Activated CD4-positive, alpha-beta memory T cell treated with anti-CD3 and anti-CD28 coated beads for 36 hours (primary cell): ENCODE measurements around the gene FBXW8. TPM values are rescaled to one million over a fixed set of nuclear protein-coding genes. Genes with fewer than 3 reads are reported as not detected.

ENCODE experiments used
- CTCF ChIA-PET: fragments of 350-600 bp; sonication (Branson Sonifier 250); formaldehyde crosslinking; loops from one replicate; lab custom pipeline; 2021; ENCODE audit warnings: antibody characterized with exemption, inconsistent platforms; lab: Charles Lee
- POLR2A ChIA-PET: fragments of 350-600 bp; sonication (Branson Sonifier 250); formaldehyde crosslinking; loops from one replicate; lab custom pipeline; 2021; ENCODE audit warnings: antibody characterized with exemption; lab: Charles Lee
- DNase-seq: peaks from one replicate; pipeline ENCODE4 v3.0.0-alpha.2; 2020
- H3K27ac Mint-ChIP-seq: one replicate; pipeline ENCODE4 v1.8.0; 2021; ENCODE audit warnings: mixed read lengths
- H3K27me3 Mint-ChIP-seq: one replicate; pipeline ENCODE4 v1.8.0; 2021; ENCODE audit warnings: mixed read lengths
- H3K36me3 Mint-ChIP-seq: one replicate; pipeline ENCODE4 v1.8.0; 2021; ENCODE audit warnings: mixed read lengths
- H3K4me1 Mint-ChIP-seq: one replicate; pipeline ENCODE4 v1.8.0; 2021; ENCODE audit warnings: low read depth, mixed read lengths
- H3K4me3 Mint-ChIP-seq: one replicate; pipeline ENCODE4 v1.8.0; 2021; ENCODE audit warnings: mild to moderate bottlenecking, mixed read lengths
- H3K9me3 Mint-ChIP-seq: one replicate; pipeline ENCODE4 v1.8.0; 2021; ENCODE audit warnings: mixed read lengths
- intact Hi-C: fragments of 100-400 bp; cut with micrococcal nuclease; formaldehyde crosslinking; loops from one replicate; pipeline ENCODE4 v1.15.1; 2023
- total RNA-seq, 2 experiments: library from RNA; stranded (reverse); gene quantifications; one replicate each; pipeline ENCODE4 v1.2.3, GENCODE V29; 2021

Gene FBXW8
- total RNA-seq, 2 experiments from 2014 or later, result 5.3 to 5.7 TPM

DNA sequence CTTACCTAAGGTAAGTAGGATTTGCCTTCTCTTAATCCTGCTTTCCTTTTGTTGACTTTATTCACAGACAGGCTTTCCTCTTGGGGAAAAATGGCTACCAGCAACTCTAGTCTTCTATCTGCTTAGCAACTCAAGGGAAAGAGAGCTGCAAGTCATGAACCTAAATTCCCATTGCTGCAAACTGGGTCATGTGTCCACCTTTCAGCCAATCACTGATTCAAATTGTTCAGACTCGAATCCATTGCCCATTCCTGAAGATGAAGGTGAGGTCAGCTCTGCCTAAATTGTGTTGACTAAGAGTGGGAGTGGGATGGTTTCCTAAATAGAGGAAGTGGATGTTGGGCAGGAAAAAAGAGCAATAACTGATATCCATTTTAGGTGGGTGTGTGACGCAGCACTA is 7.7 kb downstream of the FBXW8 start:
- CTCF ChIA-PET, result no interaction called here
- peaks cover 43% of the 10 kb centered on the region for H3K4me1 Mint-ChIP-seq
- peaks cover 2% of the 10 kb centered on the region for H3K27me3 Mint-ChIP-seq

DNA sequence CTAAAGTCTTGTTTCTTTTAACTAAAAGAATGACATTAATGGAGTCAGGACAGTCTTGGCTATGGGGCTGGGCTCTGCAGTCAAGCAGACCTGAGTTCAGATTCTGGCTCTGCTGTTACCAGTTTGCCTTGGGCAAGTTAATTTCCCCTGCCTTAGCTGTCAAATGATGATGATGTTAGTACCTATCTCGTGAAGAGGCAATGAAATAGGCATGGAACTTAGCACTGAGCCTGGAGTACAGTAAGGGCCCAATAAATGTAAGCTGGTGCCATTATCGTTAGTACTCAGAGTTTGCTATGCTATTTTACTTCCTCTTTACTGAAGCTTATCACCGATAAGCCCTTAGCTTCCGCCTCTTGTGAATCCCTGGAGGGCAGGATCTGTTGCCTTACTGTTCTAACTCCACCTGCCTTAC is 8.5 kb downstream of the FBXW8 start:
- ChIA-PET POLR2A (no interaction called here), CTCF (no interaction called here)
- intact Hi-C loops, result no loop called here
- H3K4me3 Mint-ChIP-seq, result no peak overlapping the region
- H3K27me3 Mint-ChIP-seq, result peaks cover 2% of the 10 kb centered on the region
- peaks cover 46% of the 10 kb centered on the region for H3K4me1 Mint-ChIP-seq
- no peaks in the 10 kb centered on the region for H3K9me3 Mint-ChIP-seq
- no peak for DNase-seq
- no peak overlapping the region for H3K27ac Mint-ChIP-seq
- H3K36me3 Mint-ChIP-seq, result peaks cover 16% of the 10 kb centered on the region

More for the DNA sequence above, 7.7 kb downstream of the FBXW8 start:
- no peak overlapping the region for H3K27ac Mint-ChIP-seq
- DNase-seq, result no peak
- peaks cover 16% of the 10 kb centered on the region for H3K36me3 Mint-ChIP-seq
- H3K9me3 Mint-ChIP-seq, result no peaks in the 10 kb centered on the region
- intact Hi-C loops, result no loop called here
- POLR2A ChIA-PET, result no interaction called here
- H3K4me3 Mint-ChIP-seq, result no peak overlapping the region

DNA sequence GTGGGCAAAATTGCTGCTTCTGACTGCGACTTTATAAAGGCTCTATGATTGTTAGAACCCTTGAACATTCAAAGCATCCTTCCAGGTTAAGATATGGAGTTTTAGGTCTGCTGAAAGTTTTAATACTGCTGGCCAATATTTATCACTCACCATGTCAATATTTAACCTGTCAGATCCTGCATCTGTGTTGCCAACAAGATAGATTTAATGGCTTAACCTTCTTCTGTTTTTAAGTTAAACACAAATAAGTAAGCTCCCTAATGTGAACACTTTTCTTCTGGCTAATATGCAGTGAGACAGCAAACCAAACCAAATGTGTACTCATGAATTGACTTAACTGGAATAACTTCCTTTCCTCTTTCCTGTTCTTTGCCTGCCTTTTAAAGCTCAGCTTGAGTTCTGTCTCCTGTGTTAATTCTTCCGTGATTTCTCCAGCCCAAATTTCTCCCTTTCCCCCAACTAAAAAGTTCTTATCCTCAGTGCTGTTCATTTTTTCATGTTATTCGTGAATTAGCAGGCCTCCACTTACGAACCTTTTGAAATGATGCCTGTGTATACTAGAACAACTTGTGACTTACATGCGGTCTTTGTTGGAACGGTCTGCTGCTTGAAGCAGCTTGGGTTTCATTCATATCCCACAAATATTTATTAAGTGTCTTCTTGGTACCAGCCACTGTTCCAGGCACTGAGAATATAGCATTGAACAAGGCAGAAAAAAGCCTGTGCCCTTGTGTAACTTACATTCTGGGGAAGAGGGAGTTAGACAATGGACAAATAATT is 9.1 kb downstream of the FBXW8 start:
- peaks cover 53% of the 10 kb centered on the region for H3K4me1 Mint-ChIP-seq
- intact Hi-C loops, result no loop called here
- CTCF ChIA-PET, result no interaction called here
- no peak overlapping the region for H3K27ac Mint-ChIP-seq
- peaks cover 2% of the 10 kb centered on the region for H3K27me3 Mint-ChIP-seq
- H3K4me3 Mint-ChIP-seq, result no peak overlapping the region
- no peaks in the 10 kb centered on the region for H3K9me3 Mint-ChIP-seq
- POLR2A ChIA-PET, result no interaction called here
- H3K36me3 Mint-ChIP-seq, result peaks cover 15% of the 10 kb centered on the region
- no peak for DNase-seq

DNA sequence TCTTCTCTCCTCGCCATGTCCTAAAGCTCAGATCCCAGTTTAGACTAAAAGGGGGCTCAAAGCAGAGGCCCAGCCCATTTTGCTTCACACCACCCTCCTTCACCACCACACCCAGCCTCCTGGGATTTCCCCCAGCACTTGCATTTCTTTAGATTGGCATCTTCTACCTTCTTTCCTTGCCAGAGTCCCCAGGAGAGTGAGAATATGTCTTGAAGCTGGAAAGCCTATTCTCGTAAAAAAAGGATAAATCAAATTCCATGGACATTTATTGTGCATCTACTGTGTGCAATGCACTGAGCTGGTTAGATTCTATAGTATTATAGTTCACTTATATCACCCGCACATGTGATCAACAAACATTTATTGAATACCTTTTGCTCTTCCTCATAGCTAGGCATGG is 10.2 kb downstream of the FBXW8 start:
- peaks cover 60% of the 10 kb centered on the region for H3K4me1 Mint-ChIP-seq
- H3K27ac Mint-ChIP-seq, result no peak overlapping the region
- H3K27me3 Mint-ChIP-seq, result peaks cover 2% of the 10 kb centered on the region
- ChIA-PET CTCF (no interaction called here), POLR2A (no interaction called here)
- no peaks in the 10 kb centered on the region for H3K9me3 Mint-ChIP-seq
- intact Hi-C loops, result no loop called here
- H3K36me3 Mint-ChIP-seq, result peaks cover 12% of the 10 kb centered on the region
- DNase-seq, result no peak
- no peak overlapping the region for H3K4me3 Mint-ChIP-seq

DNA sequence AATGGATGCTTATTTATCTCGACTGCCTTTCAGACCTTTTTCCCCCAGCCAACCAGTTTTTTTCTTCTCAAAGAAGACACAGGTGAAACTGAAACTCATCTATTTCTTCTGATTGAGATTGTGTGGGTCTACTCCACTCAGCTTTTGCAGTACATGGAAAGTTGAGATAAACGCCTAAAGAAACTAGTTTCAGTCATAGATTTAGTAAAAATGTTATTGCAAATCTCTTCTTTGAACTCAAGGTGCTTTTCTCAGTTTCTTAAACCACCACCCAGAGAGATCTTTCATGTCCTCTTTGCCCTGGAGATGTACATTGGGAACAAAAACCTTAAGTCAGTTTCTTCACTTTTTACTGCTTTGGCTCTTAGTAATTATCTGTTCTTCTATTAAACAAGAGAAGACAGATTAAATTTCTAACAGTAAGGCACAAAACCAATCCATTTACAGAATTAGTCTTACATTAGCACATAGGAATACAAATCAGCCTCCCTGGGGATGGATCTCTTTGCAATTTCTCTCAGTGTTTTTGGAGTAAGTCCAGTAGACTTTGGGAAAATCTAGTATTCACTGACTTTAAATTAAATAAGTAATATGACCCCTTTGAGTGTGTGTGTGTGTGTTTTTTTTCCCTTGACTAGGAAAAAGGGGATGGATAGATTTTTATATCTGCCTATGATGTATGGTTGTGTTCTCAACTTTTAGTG is 11.6 kb downstream of the FBXW8 start:
- Mint-ChIP-seq H3K27me3 (peaks cover 6% of the 10 kb centered on the region), H3K4me3 (no peak overlapping the region), H3K9me3 (no peaks in the 10 kb centered on the region), H3K36me3 (peaks cover 9% of the 10 kb centered on the region), H3K27ac (peak overlapping the region; percentile 36), H3K4me1 (peaks cover 60% of the 10 kb centered on the region)
- ChIA-PET CTCF (no interaction called here), POLR2A (no interaction called here)
- no peak for DNase-seq
- intact Hi-C loops, result loop anchor here (1.0 kb wide), 1 partner anchor 184 kb away; the partner anchor contains the start of genes RNFT2 and SPRING1

DNA sequence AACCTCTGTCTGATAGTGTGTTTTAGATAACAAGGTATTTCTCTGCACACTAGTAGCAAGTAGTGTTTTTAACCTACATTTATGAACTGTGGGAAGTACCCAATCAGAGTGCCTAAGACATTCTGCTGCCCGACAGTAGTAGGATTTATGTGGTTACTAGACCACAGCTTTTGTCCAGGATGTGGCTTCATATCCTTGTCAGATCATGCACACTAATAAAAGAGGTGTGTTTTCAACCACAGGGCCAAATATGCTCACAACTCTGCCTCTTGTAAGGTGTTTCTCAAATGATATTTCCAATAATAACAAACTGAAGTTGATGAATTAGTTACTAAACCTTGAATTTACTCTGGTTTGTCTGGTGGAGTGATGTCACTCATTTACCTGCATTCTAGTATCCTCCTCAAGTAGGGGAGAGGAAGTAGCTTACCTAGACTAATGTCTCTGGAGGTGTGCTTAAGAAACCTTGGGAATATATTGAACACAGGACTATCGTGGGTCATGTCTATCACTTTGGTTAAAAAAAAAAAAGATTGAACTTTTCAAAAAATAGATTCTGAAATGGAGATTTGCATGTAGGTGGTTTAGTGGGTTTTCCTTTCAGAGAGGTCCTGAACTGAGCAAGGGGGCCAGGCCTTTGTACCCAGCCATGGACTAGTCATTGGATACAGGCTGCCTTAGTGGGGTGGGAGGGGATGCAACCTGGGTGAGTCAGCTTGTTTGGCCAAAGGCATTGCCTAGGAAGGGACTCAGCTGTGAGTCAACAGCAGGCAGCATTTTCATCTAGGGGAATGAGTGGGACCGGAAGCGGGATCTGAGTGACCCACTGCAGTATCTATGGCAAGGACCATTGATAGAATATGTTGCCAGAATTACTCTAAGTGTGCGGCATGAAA is 14.1 kb downstream of the FBXW8 start:
- ChIA-PET CTCF (no interaction called here), POLR2A (interaction anchor here (1.1 kb wide), 1 partner anchor 8 kb away, joined by 4 read pairs; no protein-coding TSS in a partner anchor)
- Mint-ChIP-seq H3K27ac (peak overlapping the region; percentile 40), H3K27me3 (peaks cover 6% of the 10 kb centered on the region), H3K9me3 (no peaks in the 10 kb centered on the region), H3K36me3 (peaks cover 18% of the 10 kb centered on the region), H3K4me3 (peak overlapping the region; percentile 10), H3K4me1 (peaks cover 59% of the 10 kb centered on the region)
- intact Hi-C loops, result loop anchor here (1.0 kb wide), 1 partner anchor 35 kb away; no protein-coding TSS in a partner anchor
- peak; percentile 58 for DNase-seq

GRCh38 chr12:116926283-116927243 is 15.8 kb downstream of the FBXW8 start:
- Mint-ChIP-seq H3K4me3 (no peak overlapping the region), H3K4me1 (peaks cover 46% of the 10 kb centered on the region), H3K27me3 (peaks cover 3% of the 10 kb centered on the region), H3K27ac (no peak overlapping the region), H3K36me3 (peaks cover 21% of the 10 kb centered on the region), H3K9me3 (no peaks in the 10 kb centered on the region)
- CTCF ChIA-PET, result no interaction called here
- POLR2A ChIA-PET, result no interaction called here
- intact Hi-C loops, result no loop called here
- DNase-seq, result no peak

- POLR2A ChIA-PET, result no interaction called here
- no peak for DNase-seq
- H3K27me3 Mint-ChIP-seq, result peaks cover 3% of the 10 kb centered on the region
- H3K36me3 Mint-ChIP-seq, result peaks cover 26% of the 10 kb centered on the region
- intact Hi-C loops, result no loop called here
- H3K4me3 Mint-ChIP-seq, result no peak overlapping the region
- no peak overlapping the region for H3K27ac Mint-ChIP-seq
- peaks cover 39% of the 10 kb centered on the region for H3K4me1 Mint-ChIP-seq
- no peaks in the 10 kb centered on the region for H3K9me3 Mint-ChIP-seq
- CTCF ChIA-PET, result no interaction called here
Measured at GRCh38 chr12:116927244-116927940, 16.6 kb downstream of the FBXW8 start.

DNA sequence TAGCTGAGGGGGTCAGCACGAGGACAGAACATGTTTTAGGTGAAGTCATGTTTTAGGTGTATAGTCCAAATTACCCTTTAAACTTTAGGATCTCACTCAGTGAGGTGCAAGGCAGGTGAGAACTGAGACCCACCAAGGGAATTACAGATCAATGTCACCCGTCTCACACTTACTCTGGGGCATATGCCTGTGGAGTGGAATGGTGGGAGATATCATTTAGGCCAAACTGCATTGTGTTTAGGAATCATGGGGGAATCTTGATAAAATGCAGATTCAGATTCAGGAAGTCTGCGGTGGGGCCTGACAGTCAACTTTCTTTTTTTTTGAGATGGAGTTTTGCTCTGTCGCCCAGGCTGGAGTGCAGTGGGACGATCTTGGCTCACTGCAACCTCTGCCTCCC is 17.8 kb downstream of the FBXW8 start:
- H3K36me3 Mint-ChIP-seq, result peaks cover 26% of the 10 kb centered on the region
- no peak for DNase-seq
- H3K9me3 Mint-ChIP-seq, result no peaks in the 10 kb centered on the region
- ChIA-PET CTCF (no interaction called here), POLR2A (no interaction called here)
- H3K27ac Mint-ChIP-seq, result no peak overlapping the region
- peaks cover 3% of the 10 kb centered on the region for H3K27me3 Mint-ChIP-seq
- peaks cover 33% of the 10 kb centered on the region for H3K4me1 Mint-ChIP-seq
- H3K4me3 Mint-ChIP-seq, result no peak overlapping the region
- intact Hi-C loops, result no loop called here

DNA sequence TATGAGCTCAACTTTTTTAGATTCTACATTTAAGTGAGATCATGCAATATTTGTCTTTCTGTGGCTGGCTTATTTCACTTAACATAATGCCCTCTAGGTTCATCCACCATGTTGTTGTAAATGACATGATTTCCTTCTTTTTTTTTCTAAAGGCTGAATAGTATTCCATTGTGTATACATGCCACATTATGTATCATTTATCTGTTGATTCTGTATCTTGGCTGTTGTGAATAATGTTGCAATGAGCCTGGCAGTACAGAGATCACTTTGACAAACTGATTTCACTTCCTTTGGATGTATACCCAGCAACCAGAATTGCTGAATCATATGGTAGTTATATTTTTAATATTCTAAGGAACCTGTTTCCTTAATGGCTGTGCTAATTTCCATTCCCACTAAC is 19.1 kb downstream of the FBXW8 start:
- CTCF ChIA-PET, result no interaction called here
- no peak overlapping the region for H3K4me3 Mint-ChIP-seq
- H3K27ac Mint-ChIP-seq, result no peak overlapping the region
- peaks cover 33% of the 10 kb centered on the region for H3K36me3 Mint-ChIP-seq
- H3K9me3 Mint-ChIP-seq, result no peaks in the 10 kb centered on the region
- POLR2A ChIA-PET, result no interaction called here
- intact Hi-C loops, result no loop called here
- peaks cover 23% of the 10 kb centered on the region for H3K4me1 Mint-ChIP-seq
- H3K27me3 Mint-ChIP-seq, result peaks cover 3% of the 10 kb centered on the region
- DNase-seq, result no peak

DNA sequence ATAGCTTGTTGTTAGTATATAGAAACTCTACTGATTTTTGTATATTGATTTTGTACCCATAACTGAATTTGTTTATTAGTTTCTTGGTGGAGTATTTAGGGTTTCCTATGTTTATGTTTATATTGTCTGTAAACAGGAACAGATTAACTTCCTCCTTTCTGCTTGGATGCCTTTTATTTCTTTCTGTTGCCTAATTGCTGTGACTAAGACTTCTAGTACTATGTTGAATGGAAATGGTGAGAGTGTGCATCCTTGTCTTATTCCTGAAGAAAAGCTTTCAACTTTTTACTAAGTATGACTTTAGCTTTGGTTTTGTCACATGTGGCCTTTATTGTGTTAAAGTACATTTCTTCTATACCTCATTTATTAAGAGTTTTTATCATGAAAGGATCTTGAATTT is 20.9 kb downstream of the FBXW8 start:
- ChIA-PET POLR2A (no interaction called here), CTCF (no interaction called here)
- Mint-ChIP-seq H3K4me1 (peaks cover 5% of the 10 kb centered on the region), H3K27ac (no peak overlapping the region), H3K27me3 (no peaks in the 10 kb centered on the region), H3K4me3 (no peak overlapping the region), H3K36me3 (peaks cover 42% of the 10 kb centered on the region), H3K9me3 (no peaks in the 10 kb centered on the region)
- DNase-seq, result no peak
- intact Hi-C loops, result no loop called here
